Amygdala (tissue), 56 donors: Measurements from ENCODE around the gene IGSF3.

Experiments
- DNase-seq, 56 donors: peaks; one replicate each; lab custom pipeline; 2025; lab: John Stamatoyannopoulos, UW

Gene IGSF3

DNA sequence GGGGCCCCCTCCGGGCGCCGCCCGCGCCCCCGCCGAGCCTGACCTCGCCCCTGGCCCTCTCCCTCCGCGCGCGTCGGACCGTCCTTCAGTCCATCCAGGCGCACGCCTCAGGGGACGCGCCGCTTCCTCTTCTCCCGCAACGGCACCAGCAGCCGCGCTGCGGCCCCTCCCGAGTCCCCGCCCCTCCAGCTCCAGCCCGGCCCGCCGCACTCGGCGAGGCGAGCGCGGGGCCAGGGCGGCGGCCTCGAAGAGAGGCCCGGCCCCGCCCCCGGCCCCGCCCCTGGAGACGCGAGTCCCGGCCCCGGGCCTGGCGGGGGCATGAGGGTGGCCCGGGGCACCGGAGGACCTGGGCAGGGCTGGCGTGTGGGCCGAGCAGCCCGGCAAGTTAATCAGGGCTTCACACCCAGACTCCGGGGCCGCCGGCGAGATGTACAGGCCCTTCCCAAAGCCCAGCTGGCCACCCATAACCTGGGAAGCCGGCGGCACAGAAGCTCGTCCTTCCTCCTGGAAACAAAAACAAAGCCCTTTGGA, at the start of gene IGSF3:
Gene IGSF3 (minus strand): TSS at position 159 of the 531 bp plus-strand sequence. CDS start 1,407 bp downstream, outside the sequence.
- DNase-seq, result peak in 10 of 56 donors; percentile 10 to 46 (median 16)

DNA sequence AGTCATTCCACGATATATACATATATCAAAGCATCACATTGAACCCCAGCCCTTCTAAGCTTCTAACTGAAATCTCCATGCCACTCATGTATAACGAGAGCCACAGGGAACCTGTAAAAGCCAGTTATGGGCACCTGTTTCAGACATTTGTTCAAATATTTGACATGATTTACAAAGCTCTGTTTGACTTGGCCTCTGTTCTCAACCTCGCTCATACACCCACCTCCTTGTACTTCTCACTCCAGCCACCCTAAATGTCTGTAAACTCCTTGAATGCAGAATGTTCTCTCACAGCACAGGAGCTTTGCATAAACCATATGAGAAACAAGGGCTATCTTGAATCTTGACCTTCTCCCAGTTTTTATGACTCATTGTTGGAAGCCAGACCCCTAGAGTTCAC, 49.8 kb upstream of the IGSF3 start:
- DNase-seq, result no peak

DNA sequence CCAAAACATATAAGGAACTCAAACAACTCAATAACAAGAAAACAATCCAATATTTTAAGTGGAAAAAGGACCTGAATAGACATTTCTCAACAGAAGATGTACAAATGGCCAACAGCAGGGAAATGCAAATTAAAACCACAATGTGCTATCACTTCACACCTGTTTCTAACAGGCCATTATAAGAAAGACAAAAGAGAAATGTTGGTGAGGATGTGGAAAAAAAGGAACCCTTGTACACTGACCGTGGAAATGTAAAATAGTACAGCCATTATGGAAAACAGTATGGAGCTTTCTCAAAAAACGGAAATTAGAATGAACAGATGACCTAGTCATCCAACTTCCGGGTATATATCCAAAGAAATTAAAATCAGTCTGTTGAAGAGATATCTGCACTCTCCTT, 48.9 kb upstream of the IGSF3 start:
- DNase-seq, result no peak

DNA sequence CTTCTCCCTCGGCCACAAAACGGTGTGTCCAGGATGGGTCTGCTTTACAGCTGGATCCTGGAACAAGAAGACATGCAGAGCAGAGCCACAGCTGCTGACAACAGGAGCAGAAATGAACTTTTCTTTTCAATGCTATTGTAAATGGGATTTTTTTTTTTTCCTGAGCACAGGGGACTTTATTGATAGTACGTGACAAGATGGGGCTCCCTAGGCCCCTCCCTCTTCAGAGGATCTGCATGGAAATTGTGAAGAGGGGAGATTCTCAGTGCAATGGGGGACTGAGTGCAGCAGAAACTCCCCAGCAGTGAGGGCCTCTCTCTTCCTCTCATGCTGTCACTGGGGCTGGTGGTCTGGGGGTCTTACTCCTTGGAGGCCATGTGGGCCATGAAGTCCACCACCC, 45.9 kb upstream of the IGSF3 start:
- no peak for DNase-seq

DNA sequence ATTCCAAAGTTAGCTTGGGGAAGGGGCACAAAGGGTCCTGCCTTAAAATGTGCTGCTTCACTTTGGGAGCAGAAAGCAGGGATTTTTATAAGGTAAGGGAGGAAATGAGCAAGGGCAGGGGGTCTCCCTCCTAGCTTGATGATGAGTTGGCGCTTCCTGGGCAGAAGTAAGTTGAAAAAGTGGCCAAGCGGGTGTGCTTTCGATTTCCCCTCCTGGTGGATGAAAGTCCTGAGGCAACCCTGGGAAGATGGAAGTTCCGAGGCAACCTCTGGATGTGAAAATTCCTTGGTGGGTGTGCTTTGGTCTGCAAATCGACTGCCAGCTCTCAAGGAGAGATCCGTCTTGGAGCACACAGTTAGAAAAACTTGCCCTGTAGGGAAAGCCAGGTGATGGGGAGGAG, 45.0 kb upstream of the IGSF3 start:
- DNase-seq, result no peak

DNA sequence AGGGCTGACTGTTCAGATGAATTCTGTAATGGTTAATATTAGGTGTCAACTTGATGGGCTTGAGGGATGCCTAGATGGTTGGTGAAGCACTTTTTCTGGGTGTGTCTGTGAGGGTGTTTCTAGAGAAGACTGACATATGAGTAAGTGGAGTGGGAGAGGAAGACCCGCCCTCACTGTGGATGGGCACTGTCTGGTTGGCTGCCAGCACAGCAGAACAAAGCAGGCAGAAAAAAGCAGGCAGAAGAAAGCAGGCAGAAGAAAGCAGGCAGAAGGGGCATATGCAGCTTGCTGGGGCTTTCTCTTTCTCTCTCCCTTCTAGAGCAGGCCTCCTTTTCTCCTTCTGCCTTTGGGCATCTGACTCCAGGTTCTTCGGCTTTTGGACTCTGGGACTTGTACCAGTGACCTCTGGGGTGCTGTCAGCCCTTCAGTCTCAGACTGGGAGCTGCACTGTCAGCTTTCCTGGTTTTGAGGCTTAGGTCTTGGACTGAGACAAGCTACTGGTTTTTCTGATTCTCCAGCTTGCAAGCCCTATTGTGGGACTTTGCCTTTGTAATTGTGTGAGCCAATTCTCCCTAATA, 43.8 kb upstream of the IGSF3 start:
- no peak for DNase-seq

DNA sequence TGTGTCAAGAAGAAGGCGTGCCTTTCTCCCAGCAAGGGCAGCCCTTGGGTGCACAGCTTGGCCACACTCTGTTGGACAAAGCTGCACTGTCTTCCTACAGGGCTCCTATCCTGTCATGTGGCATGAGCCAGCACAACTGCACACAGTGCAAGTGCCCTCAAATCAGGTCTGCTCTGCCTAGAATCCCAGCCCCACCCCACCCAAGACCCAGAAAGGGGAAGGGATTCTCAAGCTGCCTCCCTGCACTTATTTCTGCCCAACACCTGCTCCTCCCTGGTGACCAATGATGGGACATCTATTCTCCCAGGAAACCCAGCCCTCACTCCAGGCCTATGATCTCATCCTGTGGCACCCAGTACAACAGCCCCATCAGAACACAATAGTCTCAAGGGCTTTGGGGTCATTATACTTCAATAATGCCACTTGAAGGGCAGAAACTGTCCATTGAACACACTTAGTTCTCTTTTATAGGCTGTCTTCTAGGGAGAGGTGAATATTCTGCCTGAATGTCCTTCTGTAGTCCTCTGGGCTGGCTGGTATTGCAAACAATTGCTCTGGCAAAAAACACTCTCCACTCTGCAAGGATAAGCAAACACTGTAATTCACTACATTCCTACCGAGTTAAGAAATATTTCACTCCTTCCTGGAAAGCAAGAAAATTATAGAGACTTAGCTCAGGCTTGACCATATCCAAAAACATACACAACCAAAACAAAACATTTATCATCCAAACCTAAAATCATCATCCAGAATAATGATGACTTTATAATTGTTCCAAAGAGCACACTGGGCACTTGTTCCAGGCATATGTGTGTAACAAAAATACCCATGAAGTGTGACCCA, 43.1 kb upstream of the IGSF3 start:
- peak in 10 of 56 donors; percentile 7 to 47 (median 26) for DNase-seq

DNA sequence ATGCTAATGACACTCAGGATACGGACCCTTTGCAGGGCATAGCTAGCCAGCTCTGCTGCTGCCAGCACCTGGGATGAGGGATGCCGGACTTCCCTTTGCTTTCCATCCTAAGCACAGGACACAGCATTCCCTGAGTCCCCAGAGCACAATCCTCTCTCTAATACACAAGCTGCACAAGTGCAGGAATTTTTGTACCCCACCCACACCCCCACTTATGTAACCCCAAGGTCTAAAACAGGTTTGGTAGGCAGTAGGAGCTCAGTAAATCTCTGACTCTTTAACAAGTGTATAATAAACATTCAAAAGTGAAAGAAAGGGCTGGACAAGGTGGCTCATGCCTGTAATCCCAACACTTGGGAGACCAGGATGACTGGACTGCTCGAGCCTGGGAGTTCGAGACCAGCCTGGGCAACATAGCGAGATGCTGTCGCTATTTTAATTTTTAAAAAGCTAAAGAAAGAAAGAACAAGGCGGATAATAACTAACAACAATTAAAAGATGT, 42.2 kb upstream of the IGSF3 start:
- no peak for DNase-seq

DNA sequence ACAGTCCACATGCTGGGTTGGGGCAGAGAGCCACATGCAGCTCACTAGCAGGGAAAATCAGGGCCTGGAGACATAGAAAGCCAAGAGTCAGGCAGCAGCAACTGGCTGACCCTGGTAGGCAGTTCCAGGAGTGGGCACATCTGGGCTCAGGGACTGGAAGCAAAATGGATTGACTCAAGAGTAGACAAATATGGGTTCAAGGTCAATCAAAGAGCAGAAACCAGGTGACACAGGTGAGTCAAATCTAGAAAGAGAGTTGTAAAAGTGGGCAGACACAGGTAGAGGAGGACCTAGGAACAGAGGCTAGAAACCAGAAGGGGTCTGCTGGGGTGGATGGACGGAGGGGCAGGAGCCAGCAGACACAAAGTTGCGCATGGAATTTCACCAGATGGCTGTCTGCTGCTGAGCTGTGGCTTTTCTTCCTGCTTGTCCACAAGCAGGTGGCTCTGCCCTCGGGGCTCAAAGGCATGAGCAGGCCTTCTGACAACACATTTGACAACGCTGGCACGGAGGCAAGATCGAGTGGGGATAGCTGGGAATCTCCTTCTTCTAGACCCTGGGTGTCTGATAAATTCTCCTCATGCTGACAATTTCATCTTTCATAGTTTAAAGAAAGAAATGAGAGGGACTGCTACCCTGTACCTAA, 40.8 kb upstream of the IGSF3 start:
- DNase-seq, result no peak

DNA sequence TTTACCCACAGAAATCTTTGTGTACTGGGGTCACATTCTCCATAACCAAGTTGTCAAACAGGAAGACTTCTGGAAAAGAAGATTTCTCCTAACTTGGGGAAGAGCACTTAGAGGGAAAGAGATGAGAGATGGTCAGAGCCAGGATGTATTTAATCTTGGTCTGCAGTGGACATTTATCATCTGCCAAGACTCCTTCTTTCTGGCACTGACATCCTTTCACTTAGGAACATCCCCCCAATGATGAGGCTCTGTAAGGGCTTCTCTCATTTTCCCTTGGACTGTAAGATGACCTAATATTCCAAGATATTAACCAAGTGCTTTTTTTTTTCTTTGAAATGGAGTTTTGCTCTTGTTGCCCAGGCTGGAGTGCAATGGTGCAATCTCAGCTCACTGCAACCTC, 39.3 kb upstream of the IGSF3 start:
- DNase-seq, result no peak

DNA sequence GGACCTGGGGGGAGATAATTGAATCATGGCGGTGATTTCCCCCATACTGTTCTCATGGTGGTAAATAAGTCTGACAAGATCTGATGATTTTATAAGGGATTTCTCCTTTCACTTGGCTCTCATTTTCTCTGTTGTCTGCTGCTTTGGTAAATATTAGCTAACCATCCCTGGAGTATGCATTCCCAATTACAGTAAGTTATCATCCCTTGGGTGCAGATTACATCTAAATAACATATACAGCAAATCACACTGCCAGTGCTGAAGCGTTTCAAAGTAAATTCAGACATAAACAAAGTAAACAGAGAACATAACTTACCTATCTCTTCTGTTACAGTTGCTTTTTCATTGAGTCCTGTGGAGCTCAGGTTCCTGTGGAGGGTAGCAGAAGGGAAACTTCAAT, 38.6 kb upstream of the IGSF3 start:
- DNase-seq, result no peak

DNA sequence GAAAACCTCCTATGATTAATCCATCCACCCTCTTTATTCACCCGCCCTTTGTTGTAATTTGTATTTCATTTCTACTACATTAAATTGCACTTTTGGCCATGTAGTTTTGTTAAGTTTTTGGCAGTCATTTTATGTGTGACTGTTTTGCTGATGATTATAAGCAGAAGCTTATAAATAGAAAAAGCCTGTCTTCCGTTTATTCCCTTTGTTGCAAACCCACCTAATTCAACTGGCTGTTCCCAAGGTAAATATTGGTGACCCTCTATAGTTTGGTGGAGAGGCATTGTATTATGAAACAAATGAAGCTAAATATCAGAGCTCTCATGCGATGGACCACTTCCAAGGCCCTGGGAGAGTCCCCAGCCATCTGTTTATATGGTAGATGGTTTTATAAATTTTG, 36.7 kb upstream of the IGSF3 start:
- no peak for DNase-seq

DNA sequence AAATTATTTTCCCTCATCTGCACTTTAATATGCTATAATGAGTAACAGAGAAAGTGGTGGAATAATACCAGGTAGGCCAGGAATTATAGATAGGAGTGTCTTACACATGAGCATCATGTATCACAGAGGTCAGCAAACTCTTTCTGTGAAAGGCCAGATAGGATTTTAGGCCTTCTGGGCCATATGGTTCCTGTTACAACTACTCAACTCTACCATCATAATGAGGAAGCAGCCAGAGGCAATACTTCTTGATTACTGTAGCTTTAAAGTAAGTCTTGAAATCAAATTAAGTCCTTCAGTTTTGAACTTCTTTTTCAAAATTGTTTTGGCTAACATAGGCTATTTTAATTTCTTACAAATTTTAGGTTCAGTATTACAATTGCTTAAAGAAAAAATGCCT, 32.1 kb upstream of the IGSF3 start:
- DNase-seq, result no peak

DNA sequence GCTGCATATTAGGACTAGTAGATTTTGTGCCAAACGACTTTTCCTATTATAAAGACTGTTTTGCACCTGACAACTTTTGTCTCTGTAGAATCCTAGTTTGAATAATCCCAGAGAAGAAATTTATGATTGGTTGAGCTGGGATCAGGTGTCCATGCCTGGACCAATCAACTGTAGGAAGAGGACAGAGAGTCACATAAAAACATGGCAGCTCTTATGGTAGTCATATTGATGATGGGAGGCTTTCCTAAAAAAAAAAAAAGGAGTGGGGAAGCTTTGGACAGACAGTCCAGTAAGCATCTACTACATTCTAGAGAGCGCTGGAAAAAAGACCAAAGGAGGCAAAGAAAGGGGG, 30.7 kb upstream of the IGSF3 start:
- DNase-seq, result no peak

DNA sequence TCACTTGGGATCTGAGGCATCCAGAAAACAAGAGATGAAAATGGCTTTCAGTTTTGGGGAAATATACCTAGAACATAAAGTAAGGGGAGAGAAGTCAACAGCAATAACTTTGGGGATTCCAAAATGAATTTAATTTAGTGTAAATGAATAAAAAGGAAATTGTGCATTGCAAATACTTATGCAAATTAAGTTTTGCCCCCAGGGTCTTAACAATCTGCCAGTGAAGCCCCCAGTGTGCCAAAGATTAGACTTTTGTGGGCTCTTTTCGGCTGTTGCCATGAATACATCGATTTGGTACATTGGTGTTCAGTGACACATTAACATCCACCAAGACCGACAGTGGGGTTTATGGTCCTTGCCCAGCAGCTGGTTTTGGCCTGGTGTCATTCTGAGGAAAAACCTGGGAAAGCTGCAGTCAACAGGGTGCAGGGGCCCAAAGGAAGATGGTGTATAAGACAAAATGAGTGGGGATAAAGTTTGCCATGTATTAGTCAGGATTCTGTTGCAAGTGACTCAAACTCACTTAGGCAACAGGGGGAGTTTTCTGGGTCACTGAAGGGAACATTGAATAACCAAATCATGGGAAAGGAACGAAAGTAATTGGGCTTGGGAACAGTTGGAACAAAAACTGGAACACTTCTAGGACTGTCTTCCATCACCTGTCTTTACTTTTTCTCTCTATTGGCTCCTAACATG, 30.2 kb upstream of the IGSF3 start:
- DNase-seq, result no peak

DNA sequence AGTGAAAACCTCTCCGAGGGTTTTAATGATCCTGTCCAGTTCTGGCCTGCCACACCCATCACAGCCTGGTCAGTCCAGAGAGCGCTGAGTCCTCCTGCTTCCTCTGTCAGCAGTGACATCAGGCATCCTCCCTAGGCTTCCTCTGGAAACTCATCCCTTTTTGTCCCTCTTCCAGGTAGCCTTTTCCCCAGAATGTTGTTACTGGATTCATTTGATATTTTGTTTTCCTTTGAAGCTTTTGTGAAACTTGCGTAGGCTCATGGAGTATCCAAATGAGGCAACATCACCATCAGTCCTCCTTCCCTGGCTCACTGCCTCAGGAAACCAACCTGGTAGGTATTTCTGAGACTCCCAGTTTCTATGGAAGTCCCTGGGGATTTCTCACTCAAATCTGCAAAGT, 27.0 kb upstream of the IGSF3 start:
- no peak for DNase-seq

DNA sequence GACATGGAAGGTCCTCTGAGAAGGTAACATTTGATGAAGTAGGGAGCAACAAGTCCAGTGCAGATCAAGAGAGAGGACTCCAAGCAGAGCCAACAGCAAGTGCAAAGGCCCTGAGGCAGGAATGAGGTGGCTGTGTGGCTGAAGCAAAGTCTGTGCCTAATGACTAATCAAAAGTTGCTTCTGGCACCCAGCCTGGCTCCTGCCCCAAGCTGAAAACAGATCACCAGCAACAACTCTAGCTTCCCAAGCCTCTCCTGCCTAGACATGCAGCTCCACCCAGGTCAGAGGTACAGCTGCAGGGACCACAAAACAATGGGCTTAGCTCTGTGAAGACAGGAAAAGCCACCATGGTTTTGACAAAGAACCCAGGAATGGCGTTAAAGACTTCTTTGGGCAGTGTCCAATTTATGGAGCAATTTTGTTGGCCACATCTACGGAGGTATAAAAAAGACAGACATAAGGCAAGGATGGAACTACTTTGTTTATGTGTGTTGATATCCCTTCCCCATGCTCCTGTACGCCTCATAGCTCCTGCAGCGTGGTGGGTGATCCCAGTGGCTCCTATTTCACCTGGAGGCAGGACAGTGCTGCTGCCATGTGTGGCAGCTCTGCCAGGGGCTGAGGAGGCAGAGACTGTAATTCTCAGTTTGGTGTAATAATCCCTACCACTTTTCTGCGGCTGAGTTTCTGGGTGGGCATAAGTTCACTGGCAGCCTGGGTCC, 26.4 kb upstream of the IGSF3 start:
- no peak for DNase-seq

DNA sequence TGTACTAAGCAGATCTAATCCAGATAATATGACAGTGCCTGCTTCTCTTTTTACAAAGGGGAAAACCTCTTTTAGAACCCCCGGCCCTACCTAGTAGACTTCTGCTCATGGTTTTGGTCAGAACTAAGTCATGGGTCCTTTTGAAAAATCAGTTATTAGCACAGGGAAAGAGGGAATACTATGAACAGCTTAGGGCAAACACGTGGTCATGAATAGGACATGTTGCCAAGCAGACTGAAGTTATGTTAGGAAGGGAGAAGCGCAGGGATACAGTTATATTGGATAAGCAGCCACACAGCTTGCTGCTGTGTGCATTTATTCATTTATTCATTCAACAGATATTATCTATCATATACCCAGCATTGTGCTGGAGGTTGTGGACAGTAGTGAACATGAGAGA, 25.3 kb upstream of the IGSF3 start:
- no peak for DNase-seq

DNA sequence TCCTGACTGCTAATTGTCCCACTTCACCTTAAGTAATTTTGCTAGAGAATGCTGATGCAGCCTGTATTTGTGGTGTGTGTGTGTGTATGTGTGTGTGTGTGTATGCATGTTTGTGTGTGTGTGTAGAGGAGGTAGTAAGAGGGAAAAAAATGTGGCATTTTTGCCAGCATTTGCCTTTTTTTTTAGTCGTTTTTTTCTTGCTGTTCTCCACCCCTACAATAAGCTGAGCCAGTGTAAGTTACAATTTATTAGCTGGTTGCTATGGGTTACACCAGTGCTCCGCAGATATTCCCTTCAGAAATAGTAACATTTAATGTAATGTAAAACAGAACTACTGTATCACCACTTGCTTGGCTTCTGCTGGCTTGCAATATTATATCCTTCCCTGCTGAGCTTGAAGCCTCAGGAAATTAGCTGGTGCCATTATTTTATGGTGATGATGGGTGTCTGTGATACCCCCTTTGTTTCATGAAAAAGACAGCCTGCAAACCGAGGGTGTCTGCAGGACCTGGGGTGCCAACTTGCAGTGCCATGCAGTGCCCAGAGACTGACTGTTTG, 23.4 kb upstream of the IGSF3 start:
- peak in 1 of 56 donors; percentile 25 for DNase-seq

DNA sequence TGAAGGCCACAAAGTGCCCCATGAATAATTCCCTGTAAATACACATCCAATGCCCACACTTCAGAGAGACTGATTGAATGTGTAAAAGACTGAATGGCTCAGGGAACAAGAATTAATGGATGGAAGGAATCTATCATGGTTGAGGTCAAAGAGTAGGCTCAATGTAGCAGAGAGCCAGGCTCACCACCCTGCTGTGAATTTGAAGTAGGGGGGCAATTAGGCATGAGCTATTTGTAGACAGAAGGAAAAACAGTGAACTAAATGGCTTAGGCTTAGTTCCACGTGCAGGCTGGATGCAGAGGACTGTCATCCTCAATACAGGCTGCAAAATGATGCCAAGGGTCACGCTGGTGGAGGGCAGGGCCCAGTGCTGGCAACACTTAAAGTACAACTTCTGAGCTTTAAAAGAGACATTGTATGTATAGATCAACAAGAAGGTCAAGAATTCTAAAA, 22.9 kb upstream of the IGSF3 start:
- no peak for DNase-seq
